ENCODE results near the gene KCNIP4.

DNA sequence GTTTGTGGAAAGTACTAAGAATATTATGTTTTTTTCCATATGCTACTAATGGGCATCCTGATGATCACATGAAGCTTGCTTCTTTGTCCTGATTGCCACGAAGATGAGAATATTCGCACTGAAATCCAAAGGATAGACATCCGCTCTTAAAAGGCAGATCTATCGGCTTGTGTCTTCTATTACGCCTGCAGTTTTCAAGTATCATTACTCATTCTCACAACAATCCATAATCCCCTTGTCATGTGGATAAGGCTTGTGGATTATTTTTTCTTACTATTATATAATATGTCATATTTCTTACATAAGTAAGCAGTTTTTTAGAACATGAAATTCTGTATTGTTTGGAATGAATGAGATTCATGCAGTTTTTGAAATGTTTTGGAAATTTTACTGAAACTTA, 62.8 kb downstream of the KCNIP4 start:
- TF ChIP-seq, protein P1, sequence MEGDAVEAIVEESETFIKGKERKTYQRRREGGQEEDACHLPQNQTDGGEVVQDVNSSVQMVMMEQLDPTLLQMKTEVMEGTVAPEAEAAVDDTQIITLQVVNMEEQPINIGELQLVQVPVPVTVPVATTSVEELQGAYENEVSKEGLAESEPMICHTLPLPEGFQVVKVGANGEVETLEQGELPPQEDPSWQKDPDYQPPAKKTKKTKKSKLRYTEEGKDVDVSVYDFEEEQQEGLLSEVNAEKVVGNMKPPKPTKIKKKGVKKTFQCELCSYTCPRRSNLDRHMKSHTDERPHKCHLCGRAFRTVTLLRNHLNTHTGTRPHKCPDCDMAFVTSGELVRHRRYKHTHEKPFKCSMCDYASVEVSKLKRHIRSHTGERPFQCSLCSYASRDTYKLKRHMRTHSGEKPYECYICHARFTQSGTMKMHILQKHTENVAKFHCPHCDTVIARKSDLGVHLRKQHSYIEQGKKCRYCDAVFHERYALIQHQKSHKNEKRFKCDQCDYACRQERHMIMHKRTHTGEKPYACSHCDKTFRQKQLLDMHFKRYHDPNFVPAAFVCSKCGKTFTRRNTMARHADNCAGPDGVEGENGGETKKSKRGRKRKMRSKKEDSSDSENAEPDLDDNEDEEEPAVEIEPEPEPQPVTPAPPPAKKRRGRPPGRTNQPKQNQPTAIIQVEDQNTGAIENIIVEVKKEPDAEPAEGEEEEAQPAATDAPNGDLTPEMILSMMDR (IDR thresholded peaks at IDR 0.05) = no peak
- TF ChIP-seq EZH2 (IDR thresholded peaks at IDR 0.05) (no peak), EZH2phosphoT487 (IDR thresholded peaks at IDR 0.05) (no peak)
